RWPE1 (cell line): ENCODE results near the gene KAT2B.

Source experiments
- CTCF ChIA-PET: fragments of 350-600 bp; sonication (Branson Sonifier 250); formaldehyde crosslinking; extraction: SDS; loops from one replicate; lab custom pipeline; 2021; lab: Yijun Ruan, JAX
- POLR2A ChIA-PET: fragments of 400-600 bp; formaldehyde crosslinking; extraction: SDS; loops from one replicate; lab custom pipeline; 2020; ENCODE audit warnings: antibody characterized with exemption; ENCODE audit not compliant: low non-redundant PET; lab: Yijun Ruan, JAX
- DNase-seq: peaks from one replicate; pipeline ENCODE4 v3.0.0; 2012; ENCODE audit warnings: low spot score
- H3K27ac ChIP-seq: fragments of 450-650 bp; 2 replicates; pipeline ENCODE4 v1.5.1; 2017
- TF ChIP-seq, protein P1 (sequence below): fragments of 450-650 bp; conservative IDR thresholded peaks from 2 replicates; pipeline ENCODE4 v1.5.1; 2017; ENCODE audit warnings: low read depth, mild to moderate bottlenecking

The KAT2B gene

DNA sequence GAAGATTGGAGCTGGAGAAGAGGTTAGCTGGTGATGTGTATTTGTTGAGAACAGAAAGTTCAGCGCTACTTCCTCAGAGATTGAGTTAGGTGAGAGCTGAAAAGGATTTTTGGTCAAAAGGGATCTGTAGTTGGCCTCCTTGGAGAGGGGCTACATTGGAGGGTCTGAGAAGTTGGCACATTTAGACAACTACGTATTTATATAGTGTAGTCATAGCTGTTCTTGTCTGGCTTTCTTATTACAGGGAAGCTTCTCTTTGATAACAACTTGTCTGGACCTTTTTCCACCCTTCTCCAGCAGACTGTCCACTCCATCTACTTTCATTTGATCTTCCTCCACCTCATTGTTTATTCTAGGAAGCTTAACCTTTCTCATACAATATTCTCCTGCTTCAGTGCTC lies 43.7 kb downstream of the KAT2B start:
- DNase-seq: no peak
- TF ChIP-seq, protein P1, sequence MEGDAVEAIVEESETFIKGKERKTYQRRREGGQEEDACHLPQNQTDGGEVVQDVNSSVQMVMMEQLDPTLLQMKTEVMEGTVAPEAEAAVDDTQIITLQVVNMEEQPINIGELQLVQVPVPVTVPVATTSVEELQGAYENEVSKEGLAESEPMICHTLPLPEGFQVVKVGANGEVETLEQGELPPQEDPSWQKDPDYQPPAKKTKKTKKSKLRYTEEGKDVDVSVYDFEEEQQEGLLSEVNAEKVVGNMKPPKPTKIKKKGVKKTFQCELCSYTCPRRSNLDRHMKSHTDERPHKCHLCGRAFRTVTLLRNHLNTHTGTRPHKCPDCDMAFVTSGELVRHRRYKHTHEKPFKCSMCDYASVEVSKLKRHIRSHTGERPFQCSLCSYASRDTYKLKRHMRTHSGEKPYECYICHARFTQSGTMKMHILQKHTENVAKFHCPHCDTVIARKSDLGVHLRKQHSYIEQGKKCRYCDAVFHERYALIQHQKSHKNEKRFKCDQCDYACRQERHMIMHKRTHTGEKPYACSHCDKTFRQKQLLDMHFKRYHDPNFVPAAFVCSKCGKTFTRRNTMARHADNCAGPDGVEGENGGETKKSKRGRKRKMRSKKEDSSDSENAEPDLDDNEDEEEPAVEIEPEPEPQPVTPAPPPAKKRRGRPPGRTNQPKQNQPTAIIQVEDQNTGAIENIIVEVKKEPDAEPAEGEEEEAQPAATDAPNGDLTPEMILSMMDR: no peak
- no peak overlapping the region for H3K27ac ChIP-seq
- POLR2A ChIA-PET: no interaction called here
- CTCF ChIA-PET: interaction anchor here (0.6 kb wide), 1 partner anchor 143 kb away, joined by 4 read pairs; no protein-coding TSS in a partner anchor

DNA sequence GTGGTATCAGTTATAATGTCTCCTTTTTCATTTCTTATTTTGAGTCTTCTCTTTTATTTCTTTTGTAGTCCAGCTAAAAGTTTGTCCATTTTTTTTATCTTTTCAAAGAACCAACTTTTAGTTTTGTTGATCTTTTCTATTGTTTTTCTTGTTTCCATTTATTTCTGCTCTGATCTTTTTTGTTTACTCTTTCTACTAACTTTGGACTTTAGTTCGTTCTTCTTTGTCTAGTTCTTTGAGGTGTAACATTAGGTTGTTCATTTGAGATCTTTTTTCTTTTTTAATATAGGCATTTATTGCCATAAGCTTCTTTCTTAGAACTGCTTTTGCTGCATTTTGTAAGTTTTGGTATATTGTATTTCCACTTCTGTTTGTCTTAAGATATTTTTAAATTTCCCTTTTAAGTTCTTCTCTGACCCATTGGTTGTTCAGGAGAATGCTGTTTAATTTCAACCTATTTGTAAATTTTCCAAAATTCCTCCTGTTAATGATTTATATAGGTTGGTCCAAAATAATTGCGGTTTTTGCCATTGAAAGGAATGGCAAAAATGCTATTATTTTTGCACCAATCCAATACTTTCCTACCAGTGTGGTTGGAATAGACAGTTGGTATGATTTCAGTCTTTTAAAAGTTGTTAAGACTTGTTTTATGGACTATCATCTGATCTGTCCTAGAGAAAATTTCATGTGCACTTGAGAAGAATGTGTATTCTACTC lies 51.2 kb downstream of the KAT2B start:
- no peak overlapping the region for H3K27ac ChIP-seq
- POLR2A ChIA-PET: no interaction called here
- DNase-seq: no peak
- CTCF ChIA-PET: no interaction called here
- TF ChIP-seq, protein P1: no peak

DNA sequence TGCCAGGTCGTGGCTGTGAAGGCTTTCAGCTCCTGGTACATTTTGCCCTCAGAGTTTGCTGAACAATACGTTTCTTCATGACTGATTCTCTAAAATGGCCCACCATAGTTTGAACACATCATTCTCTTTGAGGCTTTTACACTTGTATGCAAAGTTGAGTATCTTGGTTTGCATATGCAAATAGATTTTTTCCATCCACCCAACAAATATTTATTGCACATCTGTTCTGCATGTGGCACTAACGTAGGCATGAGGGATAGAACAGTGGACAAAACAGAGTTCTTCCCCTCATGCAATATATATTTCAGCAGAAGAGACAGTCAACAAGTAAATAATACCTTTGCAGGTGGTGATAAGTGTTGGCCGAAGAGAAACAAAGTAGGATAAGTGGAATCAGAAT lies 55.2 kb downstream of the KAT2B start:
- CTCF ChIA-PET: no interaction called here
- POLR2A ChIA-PET: interaction anchor here (0.6 kb wide), 1 partner anchor 10 kb away, joined by 3 read pairs; no protein-coding TSS in a partner anchor
- TF ChIP-seq, protein P1: no peak

DNA sequence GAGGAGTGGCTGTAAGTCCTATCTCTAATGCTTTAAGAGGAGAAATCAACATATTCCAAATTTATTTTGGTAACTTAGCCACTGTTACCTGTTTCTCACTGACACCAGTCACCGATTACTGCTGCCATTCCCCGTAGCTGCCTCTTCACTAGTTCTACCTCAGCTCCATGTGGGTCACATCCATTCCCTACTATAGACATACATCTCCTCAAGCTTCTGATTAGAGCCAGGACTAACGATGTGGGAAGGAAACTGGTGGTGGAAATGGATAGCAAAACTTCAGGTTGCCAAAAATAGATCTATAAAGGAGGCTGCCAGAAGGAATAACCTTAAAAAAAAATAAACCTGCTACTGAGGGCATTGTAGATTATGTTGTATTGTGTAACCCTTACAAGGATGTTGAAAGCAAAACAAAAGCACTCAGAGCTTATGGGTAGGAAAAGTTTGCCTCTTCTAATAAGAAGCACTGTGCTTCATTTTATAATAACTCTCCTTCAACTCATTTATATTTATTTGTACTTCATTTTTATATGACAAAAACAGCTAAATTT lies 56.0 kb downstream of the KAT2B start:
- CTCF ChIA-PET: no interaction called here
- TF ChIP-seq, protein P1: no peak

More for the DNA sequence above, 55.2 kb downstream of the KAT2B start:
- DNase-seq: no peak
- no peak overlapping the region for H3K27ac ChIP-seq

DNA sequence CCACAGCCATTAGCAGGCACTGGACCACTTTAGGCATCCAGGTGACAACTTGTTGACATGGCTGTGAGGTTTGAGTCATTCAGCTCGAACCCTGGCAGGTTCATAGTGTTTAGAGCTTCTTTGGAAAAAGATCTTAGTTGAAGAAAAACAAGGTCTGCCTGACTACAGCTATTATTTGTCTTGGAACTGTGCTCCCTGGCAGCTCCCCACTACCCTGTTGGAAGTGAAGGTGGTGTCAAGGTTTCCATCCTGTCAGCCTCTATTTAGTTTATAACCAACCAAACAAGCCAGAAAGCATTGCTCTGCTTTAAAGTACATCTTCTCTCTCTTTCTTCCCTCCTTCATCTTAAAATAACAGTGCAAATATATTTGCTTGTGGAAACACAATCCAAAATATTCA lies 56.8 kb downstream of the KAT2B start:
- ChIA-PET CTCF (no interaction called here), POLR2A (no interaction called here)
- no peak overlapping the region for H3K27ac ChIP-seq
- TF ChIP-seq, protein P1: no peak
- DNase-seq: no peak

More for the DNA sequence above, 56.0 kb downstream of the KAT2B start:
- POLR2A ChIA-PET: no interaction called here
- H3K27ac ChIP-seq: no peak overlapping the region
- no peak for DNase-seq

DNA sequence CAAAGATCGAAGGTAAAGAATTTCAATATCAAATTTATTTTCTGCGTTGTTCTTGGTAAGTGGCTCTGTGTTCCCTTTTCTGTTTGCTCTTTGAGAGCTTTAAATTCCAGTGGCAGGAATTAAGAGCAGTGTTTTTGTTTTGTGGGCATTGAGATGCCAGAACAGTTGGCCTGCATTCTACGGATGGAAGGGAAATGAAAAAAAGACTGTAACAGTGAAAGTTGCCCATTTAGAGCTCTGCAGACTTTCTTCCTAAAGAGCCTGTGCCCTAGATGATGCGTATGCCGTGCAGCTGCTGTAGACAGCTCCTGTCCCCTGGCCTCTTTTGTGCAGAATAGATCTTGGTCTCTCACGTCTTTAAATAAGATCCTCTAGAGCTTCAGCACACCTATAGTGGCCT lies 58.8 kb downstream of the KAT2B start:
- POLR2A ChIA-PET: no interaction called here
- DNase-seq: no peak
- H3K27ac ChIP-seq: no peak overlapping the region
- TF ChIP-seq, protein P1: no peak
- CTCF ChIA-PET: no interaction called here
